ENCODE data around the gene GJB5.

Gene GJB5

DNA sequence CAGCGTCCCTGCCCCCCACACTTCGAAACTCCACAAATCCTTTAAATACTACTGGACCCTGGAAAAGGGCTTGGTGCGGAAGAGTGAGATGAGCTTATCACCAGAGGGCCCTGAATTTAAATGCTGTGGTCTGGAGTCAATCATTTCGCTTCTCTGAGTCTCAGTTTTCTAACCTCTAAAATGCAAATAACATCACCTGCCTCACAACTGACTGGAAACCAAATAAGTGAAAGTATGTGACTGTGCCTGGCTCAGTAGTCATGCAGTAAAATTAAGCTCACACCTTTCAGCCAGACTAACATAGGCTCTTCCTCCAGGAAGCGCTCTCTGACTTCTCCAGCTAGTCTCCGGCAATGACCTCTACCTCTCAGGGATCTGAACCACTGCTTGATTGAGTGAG, 42.1 kb downstream of the GJB5 start:
- DNase-seq, result no peak

GRCh38 chr1:34800214-34800613, 45.4 kb downstream of the GJB5 start:
- DNase-seq, result no peak

DNA sequence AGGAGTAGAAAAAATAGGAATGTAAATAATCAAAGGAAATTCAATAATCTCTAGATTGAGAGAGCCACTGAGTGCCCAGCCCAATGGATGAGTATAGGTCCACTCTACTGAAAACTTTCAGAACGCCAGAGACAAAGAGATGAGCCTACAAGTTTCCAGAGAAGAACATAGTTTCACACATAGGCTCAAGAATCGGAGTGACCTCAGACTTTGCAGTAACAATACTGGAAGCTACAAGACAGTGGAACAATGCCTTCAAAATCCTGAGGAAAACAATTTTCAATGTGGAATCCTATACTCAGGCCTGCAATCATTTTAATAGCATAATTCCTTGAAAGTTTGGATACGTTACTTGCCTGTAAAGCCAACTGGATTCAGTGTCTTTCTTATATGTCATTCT, 48.9 kb downstream of the GJB5 start:
- DNase-seq, result no peak

DNA sequence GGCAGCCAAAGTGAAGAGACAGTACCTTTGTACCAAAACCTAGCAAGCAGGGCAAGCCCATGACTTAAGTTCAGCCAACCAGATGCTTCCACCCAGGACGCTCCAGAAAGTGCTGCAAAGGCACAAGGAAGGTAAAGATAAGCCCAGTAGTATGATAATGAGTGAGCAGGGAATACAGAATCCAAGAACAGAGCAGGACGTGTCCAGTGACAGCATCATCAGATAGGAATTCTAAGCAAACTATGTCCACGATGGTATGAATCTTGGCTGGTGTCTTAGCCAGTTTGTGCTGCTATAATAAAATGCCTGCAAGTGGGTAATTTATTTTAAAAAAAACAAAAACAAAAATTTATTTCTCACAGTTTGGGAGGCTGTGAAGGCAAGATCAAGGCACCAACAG, 51.5 kb downstream of the GJB5 start:
- no peak for DNase-seq

Measured in activated gamma-delta T cell treated with Interleukin-2 at 50 U/mL for 16 hours (primary cell).